ENCODE measurements around the gene DSC1.
"Not testable (repeated sequence)": the region's sequence is repeated elsewhere in the genome, so short reads cannot be mapped to it uniquely, and the experiment has no call there.

DSC1 gene

DNA sequence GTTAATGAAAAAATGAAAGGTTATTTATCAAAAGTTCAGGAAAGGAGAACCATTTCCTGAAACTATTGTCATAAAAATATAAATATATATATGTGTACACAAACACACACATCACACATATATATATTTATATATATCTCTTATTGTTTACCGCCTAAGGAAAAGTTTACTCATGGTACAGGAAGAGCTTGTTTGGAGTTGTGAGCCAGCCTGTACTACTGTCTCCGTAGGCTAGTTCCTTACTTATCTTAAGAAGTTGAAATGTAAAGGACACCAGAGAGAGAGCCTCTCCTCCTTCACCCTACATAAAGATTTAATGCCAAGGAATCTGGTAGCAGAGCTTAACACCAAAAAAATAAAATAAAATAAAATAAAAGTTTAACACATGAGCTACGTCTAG lies 19.6 kb downstream of the DSC1 start:
- no peak for DNase-seq (ENCODE audit: low read depth)
- no peak overlapping the region for H3K4me3 ChIP-seq (ENCODE audit: control insufficient read depth, low read depth, low read length)
- TF ChIP-seq, protein P1, sequence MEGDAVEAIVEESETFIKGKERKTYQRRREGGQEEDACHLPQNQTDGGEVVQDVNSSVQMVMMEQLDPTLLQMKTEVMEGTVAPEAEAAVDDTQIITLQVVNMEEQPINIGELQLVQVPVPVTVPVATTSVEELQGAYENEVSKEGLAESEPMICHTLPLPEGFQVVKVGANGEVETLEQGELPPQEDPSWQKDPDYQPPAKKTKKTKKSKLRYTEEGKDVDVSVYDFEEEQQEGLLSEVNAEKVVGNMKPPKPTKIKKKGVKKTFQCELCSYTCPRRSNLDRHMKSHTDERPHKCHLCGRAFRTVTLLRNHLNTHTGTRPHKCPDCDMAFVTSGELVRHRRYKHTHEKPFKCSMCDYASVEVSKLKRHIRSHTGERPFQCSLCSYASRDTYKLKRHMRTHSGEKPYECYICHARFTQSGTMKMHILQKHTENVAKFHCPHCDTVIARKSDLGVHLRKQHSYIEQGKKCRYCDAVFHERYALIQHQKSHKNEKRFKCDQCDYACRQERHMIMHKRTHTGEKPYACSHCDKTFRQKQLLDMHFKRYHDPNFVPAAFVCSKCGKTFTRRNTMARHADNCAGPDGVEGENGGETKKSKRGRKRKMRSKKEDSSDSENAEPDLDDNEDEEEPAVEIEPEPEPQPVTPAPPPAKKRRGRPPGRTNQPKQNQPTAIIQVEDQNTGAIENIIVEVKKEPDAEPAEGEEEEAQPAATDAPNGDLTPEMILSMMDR (conservative IDR thresholded peaks at IDR 0.05; ENCODE audit: control insufficient read depth, insufficient read depth, low read depth, low read length): no peak

DNA sequence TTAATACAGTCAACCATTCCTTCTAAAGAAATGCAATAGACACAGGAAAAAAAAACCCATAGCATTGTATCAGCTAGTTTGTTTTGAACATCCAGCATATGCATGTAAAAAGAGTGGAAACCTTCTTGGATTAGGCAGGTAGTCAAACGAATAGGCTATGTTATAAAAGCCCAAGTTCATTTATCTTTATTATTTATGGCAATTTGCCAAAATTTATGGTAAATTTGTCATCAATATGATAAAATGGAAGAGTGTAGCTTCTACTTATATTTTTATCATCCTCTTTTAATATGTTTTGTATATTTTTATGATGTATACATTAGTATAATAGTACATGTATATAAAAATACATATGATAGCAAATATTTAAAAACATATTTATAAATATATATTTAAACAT lies 23.9 kb downstream of the DSC1 start:
- no peak for DNase-seq (ENCODE audit: low read depth)
- no peak overlapping the region for H3K4me3 ChIP-seq (ENCODE audit: control insufficient read depth, low read depth, low read length)
- TF ChIP-seq, protein P1 (conservative IDR thresholded peaks at IDR 0.05; ENCODE audit: control insufficient read depth, insufficient read depth, low read depth, low read length): no peak

DNA sequence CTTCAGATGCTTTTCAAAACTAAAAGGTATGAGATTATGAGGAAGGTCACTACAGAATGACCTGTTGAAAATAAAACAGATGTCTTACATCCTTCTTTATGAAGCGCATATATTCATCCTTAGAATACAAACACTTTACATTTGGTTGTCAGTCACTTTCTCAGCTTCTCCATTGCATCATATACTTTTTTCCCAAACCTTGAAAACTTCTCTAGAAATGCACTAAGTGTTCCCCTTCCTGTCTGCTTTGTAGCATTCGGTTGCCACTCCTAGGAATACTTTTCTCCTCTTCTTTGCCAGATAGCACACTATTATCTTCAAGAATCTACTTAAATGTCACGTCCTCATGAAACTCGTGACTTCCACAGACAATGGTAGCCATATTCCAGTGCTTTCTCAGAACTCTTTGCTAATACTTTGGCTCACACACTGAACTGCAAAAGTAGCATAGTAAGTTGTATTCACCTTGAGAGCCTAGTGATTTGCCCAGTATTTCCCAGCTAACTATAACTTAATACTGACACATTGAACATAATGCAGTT lies 27.6 kb downstream of the DSC1 start:
- TF ChIP-seq, protein P1 (conservative IDR thresholded peaks at IDR 0.05; ENCODE audit: control insufficient read depth, insufficient read depth, low read depth, low read length): no peak
- DNase-seq (ENCODE audit: low read depth): no peak
- H3K4me3 ChIP-seq (ENCODE audit: control insufficient read depth, low read depth, low read length): no peak overlapping the region

DNA sequence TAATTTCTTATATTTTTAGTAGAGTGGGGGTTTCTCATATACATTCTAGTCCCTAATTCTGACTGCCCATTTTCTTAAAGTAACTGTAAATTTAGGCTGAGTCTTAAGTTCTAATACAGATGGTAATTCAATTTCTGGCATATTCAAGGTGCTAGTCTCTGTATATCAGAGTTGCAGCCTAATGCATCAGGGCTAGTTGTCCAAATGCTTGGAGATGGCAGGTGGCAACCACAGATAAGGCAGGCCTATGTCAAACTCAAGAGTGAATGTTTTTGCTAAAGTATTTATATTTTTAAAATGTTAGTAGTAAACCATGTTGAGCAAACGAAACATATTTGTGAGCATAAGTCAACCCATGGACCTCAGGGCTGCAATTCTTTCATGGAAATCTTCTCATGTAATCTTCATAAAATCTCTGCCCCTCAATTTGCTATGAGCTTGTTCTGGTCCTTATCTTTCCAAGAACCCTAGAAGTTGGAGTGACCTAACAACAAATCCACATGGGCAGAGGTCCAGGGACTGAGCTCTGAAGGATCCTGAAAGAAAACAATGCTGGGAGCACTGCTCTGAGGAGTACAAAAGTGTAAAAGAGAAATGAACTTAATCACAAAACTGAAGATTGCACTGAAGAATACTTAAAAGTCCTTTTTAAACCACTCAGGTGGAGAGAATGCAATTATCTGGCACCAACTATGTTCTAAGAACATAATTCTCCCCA lies 33.1 kb downstream of the DSC1 start:
- TF ChIP-seq, protein P1 (conservative IDR thresholded peaks at IDR 0.05; ENCODE audit: control insufficient read depth, insufficient read depth, low read depth, low read length): no peak
- no peak for DNase-seq (ENCODE audit: low read depth)
- no peak overlapping the region for H3K4me3 ChIP-seq (ENCODE audit: control insufficient read depth, low read depth, low read length)

DNA sequence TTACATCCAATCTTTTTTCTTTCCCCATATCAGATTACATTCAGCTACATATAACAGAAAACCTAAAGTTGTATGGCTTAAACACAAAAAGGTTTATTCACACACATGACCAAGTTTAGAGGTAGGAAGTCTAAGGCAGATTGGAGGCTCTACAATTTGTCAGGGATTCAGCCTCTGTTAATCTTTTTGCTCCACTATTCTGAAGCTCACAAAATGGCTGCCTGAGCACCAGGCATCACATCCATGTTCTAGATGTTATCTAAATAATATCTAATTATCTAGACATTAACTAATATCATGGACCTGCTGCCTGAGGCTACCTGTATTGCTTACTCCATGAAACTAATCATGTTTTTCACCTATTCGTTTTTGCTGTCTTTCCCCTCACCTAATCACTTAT lies 36.8 kb downstream of the DSC1 start:
- DNase-seq (ENCODE audit: low read depth): no peak
- H3K4me3 ChIP-seq (ENCODE audit: control insufficient read depth, low read depth, low read length): no peak overlapping the region
- TF ChIP-seq, protein P1 (conservative IDR thresholded peaks at IDR 0.05; ENCODE audit: control insufficient read depth, insufficient read depth, low read depth, low read length): no peak

DNA sequence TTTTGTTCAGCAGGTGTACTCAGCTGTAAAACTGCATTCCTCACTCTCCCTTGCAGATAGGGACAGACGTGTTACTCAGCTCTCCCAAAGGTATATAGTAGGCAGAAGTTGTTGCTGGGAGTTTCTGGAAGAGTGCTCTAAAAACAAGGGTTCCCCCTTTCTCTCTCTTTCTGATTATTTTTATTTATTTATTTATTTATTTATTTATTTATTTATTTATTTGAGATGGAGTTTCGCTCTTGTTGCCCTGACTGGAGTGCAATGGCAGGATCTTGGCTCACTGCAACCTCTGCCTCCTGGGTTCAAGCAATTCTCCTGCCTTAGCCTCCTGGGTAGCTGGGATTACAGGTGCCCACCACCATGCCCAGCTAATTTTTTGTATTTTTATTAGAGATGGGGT lies 39.5 kb downstream of the DSC1 start:
- H3K4me3 ChIP-seq (ENCODE audit: control insufficient read depth, low read depth, low read length); DNase-seq (ENCODE audit: low read depth): not testable (repeated sequence)

DNA sequence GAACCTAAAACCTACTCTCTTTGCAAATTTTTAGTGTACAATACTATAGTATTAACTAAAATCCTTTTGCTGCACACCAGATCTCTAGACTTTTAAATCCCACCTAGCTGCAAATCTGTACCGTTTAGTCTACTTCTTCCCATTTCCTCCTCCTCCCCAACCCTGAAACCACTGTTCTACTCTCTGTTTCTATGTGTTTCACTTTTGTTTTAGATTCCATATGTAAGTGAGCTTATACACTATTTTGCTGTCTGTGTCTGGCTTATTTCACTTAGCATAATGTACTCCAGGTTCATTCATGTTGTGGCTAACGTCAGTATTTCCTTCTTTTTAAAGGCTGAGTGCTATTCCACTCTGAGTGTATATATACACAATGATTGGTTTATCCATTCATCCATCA lies 42.1 kb downstream of the DSC1 start:
- DNase-seq (ENCODE audit: low read depth): no peak
- TF ChIP-seq, protein P1 (conservative IDR thresholded peaks at IDR 0.05; ENCODE audit: control insufficient read depth, insufficient read depth, low read depth, low read length): no peak
- H3K4me3 ChIP-seq (ENCODE audit: control insufficient read depth, low read depth, low read length): no peak overlapping the region

Data from fibroblast of mammary gland (primary cell).